Measurements from ENCODE around the gene PLEKHO1. TPM values are rescaled to one million over a fixed set of nuclear protein-coding genes. Genes with fewer than 3 reads are reported as not detected.

The PLEKHO1 gene
- total RNA-seq, 1 donor from 2014 or later = 33.9 TPM

DNA sequence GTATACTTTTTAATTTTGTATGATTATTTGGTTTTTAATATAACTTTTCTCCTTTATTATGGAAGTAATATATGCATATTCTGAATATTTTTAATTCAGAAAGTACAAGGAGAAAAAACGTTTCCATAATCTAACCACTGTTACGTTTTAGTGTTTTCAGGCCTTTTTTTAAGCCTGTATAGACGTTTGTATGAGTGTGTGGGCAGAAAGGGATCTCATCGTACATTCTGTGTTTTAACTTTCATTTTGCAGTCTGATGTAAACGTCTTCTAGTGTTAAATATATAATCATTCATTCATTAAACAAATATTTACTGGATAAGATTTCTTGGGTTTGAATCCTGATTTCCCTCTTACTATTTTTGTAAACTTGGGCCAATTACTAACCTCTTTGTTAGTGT is 38.0 kb upstream of the PLEKHO1 start:
- intact Hi-C loops (cut with DNase I) = no loop called here
- Histone ChIP-seq H3K36me3 (peaks cover 0 to 10% of the 10 kb centered on the region in 2 donors), H3K9me3 (peaks cover 4% of the 10 kb centered on the region), H3K27ac (no peak overlapping the region), H3K27me3 (no peaks in the 10 kb centered on the region), H3K4me3 (no peak overlapping the region), H3K4me1 (no peaks in the 10 kb centered on the region)
- no peak for DNase-seq (ENCODE audit: extremely low spot score in 2 of 2)
- no peak for TF ChIP-seq POLR2AphosphoS5 (IDR thresholded peaks at IDR 0.05; ENCODE audit: insufficient read depth in 1 of 2, low read depth in 1 of 2)
- TF ChIP-seq, protein P1, sequence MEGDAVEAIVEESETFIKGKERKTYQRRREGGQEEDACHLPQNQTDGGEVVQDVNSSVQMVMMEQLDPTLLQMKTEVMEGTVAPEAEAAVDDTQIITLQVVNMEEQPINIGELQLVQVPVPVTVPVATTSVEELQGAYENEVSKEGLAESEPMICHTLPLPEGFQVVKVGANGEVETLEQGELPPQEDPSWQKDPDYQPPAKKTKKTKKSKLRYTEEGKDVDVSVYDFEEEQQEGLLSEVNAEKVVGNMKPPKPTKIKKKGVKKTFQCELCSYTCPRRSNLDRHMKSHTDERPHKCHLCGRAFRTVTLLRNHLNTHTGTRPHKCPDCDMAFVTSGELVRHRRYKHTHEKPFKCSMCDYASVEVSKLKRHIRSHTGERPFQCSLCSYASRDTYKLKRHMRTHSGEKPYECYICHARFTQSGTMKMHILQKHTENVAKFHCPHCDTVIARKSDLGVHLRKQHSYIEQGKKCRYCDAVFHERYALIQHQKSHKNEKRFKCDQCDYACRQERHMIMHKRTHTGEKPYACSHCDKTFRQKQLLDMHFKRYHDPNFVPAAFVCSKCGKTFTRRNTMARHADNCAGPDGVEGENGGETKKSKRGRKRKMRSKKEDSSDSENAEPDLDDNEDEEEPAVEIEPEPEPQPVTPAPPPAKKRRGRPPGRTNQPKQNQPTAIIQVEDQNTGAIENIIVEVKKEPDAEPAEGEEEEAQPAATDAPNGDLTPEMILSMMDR (IDR thresholded peaks at IDR 0.05) = no peak
- no peak for TF ChIP-seq POLR2A (IDR thresholded peaks at IDR 0.05)

DNA sequence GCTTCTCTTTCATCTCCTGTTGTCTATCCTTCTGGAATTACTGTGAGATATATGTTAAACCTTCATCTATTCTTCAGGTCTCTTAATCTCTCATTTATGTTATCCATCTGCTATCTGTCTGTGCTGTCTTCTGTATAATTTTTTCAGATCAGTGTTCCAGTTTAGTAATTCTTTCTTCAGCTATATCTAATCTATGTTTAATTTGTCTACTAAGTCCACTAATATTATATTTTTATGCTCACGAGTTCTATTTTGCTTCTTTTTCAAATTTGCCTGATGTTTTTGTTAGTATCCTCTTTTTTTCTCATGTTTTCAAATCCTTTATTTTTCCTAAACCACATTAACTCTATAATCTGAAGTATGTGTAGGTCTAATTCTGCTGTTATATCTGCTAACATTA is 34.6 kb upstream of the PLEKHO1 start:
- Histone ChIP-seq H3K9me3 (peaks cover 4% of the 10 kb centered on the region), H3K4me3 (no peak overlapping the region), H3K27ac (no peak overlapping the region), H3K4me1 (no peaks in the 10 kb centered on the region), H3K27me3 (no peaks in the 10 kb centered on the region), H3K36me3 (peaks cover 0 to 10% of the 10 kb centered on the region in 2 donors)
- no peak for DNase-seq (ENCODE audit: extremely low spot score in 2 of 2)
- TF ChIP-seq POLR2AphosphoS5 (IDR thresholded peaks at IDR 0.05; ENCODE audit: insufficient read depth in 1 of 2, low read depth in 1 of 2) = no peak
- no peak for TF ChIP-seq POLR2A (IDR thresholded peaks at IDR 0.05)
- TF ChIP-seq, protein P1 (IDR thresholded peaks at IDR 0.05) = no peak
- intact Hi-C loops (cut with DNase I) = no loop called here

DNA sequence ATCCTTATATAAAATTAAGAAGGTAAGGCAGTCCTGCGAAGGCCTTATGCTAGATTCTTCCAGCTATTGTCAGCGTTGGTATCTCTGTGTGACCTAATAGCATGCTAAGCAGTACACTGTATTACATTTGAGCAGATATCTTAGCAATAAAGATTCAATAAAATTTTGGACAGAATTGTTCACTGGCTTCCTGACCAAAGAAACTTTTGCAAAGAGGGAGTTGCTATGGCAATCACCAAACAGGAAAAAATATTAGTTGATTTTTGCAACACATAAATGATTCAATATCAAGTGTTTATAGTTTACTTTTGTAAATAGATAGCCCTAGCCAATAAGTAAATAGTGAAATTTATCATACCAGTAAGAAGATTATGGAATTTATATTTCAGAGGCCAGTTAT is 31.0 kb upstream of the PLEKHO1 start:
- Histone ChIP-seq H3K36me3 (peaks cover 0 to 4% of the 10 kb centered on the region in 2 donors), H3K9me3 (peaks cover 4% of the 10 kb centered on the region), H3K27ac (no peak overlapping the region), H3K4me1 (no peaks in the 10 kb centered on the region), H3K4me3 (no peak overlapping the region), H3K27me3 (no peaks in the 10 kb centered on the region)
- intact Hi-C loops (cut with DNase I) = no loop called here
- no peak for DNase-seq (ENCODE audit: extremely low spot score in 2 of 2)
- TF ChIP-seq POLR2AphosphoS5 (IDR thresholded peaks at IDR 0.05; ENCODE audit: insufficient read depth in 1 of 2, low read depth in 1 of 2) (no peak), POLR2A (IDR thresholded peaks at IDR 0.05) (no peak)
- TF ChIP-seq, protein P1 (IDR thresholded peaks at IDR 0.05) = no peak

DNA sequence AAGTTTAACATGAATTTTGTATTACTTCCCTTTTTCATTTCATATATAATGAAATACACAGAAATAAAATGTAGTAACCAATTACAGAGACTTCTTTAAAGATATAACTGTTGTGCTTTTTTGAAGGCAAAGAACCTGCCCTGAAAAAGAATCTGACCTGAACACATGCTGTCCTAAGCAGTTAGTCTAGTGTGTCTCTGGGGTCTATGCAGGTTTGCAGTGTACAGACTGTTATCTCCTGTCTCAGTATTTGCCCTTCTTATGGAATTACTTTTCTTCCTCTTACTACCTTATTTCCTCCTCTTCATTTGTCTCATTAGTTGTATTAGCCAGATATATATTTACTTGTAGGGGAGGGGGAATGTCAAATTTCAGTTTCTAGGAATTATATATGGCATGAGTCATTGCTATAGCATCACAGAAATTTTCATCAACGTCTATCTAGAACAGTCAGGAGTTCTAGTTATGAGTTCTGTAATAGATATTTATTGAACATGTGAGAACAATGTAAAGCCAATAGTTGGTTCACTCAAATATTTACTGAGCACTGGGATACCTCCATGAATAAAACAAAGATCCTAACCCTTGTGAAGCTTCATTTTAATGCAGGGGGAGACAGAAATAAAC is 28.4 kb upstream of the PLEKHO1 start:
- H3K9me3 ChIP-seq = no peaks in the 10 kb centered on the region
- no peak for DNase-seq (ENCODE audit: extremely low spot score in 2 of 2)
- no peaks in the 10 kb centered on the region for H3K36me3 ChIP-seq
- intact Hi-C loops (cut with DNase I) = no loop called here
- TF ChIP-seq POLR2AphosphoS5 (IDR thresholded peaks at IDR 0.05; ENCODE audit: insufficient read depth in 1 of 2, low read depth in 1 of 2) (no peak), POLR2A (IDR thresholded peaks at IDR 0.05) (no peak)
- TF ChIP-seq, protein P1 (IDR thresholded peaks at IDR 0.05) = no peak
- no peaks in the 10 kb centered on the region for H3K4me1 ChIP-seq
- no peak overlapping the region for H3K27ac ChIP-seq
- H3K27me3 ChIP-seq = no peaks in the 10 kb centered on the region
- no peak overlapping the region for H3K4me3 ChIP-seq

DNA sequence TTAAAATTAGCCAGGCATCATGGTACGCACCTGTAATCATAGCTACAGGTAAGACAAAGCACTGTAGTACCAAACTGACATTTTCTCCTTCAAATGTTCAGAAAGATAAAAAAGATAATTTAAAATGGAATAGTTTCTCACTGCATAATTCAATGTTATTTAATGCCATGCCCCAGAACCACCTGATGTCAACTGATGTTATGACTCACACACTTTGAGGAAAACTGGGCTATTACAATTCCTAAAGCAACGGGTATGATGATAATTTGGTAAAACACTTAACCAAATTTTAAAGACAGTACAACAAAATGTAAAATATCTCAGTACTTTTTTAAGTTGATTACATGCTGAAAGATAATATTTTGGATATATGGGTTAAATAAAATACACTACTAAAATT is 22.9 kb upstream of the PLEKHO1 start:
- intact Hi-C loops (cut with DNase I) = no loop called here
- TF ChIP-seq POLR2AphosphoS5 (IDR thresholded peaks at IDR 0.05; ENCODE audit: insufficient read depth in 1 of 2, low read depth in 1 of 2) (no peak), POLR2A (IDR thresholded peaks at IDR 0.05) (no peak)
- TF ChIP-seq, protein P1 (IDR thresholded peaks at IDR 0.05) = no peak
- Histone ChIP-seq H3K36me3 (no peaks in the 10 kb centered on the region), H3K27ac (no peak overlapping the region), H3K4me3 (no peak overlapping the region), H3K27me3 (no peaks in the 10 kb centered on the region), H3K4me1 (no peaks in the 10 kb centered on the region), H3K9me3 (no peaks in the 10 kb centered on the region)
- DNase-seq (ENCODE audit: extremely low spot score in 2 of 2) = no peak
